Epithelial cell of esophagus (primary cell): ENCODE data around the gene FUT1.

Experiments
- DNase-seq: peaks from one replicate; pipeline ENCODE4 v3.0.0; 2010; ENCODE audit warnings: low read depth
- H3K4me3 ChIP-seq: 2 replicates; pipeline ENCODE4 v1.5.1; 2011; ENCODE audit warnings: mild to moderate bottlenecking, low read length, control low read depth
- CTCF ChIP-seq: IDR thresholded peaks from 2 replicates; pipeline ENCODE4 v1.5.1; 2011; ENCODE audit warnings: low read depth, mild to moderate bottlenecking, low read length, control low read depth, inconsistent platforms; ENCODE audit not compliant: insufficient read depth; ENCODE audit errors: missing control alignments

FUT1 gene

GRCh38 chr19:48746110-48746509 is 6.3 kb downstream of the FUT1 start:
- no peak for DNase-seq
- no peak overlapping the region for H3K4me3 ChIP-seq
- TF ChIP-seq CTCF = no peak

GRCh38 chr19:48745208-48745995 is 7.0 kb downstream of the FUT1 start:
- no peak overlapping the region for H3K4me3 ChIP-seq
- DNase-seq = peak; percentile 74
- TF ChIP-seq CTCF = no peak

- no peak overlapping the region for H3K4me3 ChIP-seq
- no peak for DNase-seq
- TF ChIP-seq CTCF = no peak
Measured at GRCh38 chr19:48742096-48742495, 10.3 kb downstream of the FUT1 start.

- no peak for TF ChIP-seq CTCF
- H3K4me3 ChIP-seq = no peak overlapping the region
Measured at GRCh38 chr19:48741129-48741999, 11.1 kb downstream of the FUT1 start.

GRCh38 chr19:48740164-48740972 is 12.1 kb downstream of the FUT1 start, which contains the start of gene RASIP1:
Gene RASIP1 (minus strand): TSS chr19:48740610. CDS start chr19:48740282, 328 bp downstream.
- TF ChIP-seq CTCF = no peak
- peak within 1 kb of the TSS; percentile 32 for H3K4me3 ChIP-seq
- no peak for DNase-seq

More at GRCh38 chr19:48741129-48741999, 11.1 kb downstream of the FUT1 start:
- DNase-seq = peak; percentile 43

GRCh38 chr19:48739404-48740163 is 12.9 kb downstream of the FUT1 start:
- H3K4me3 ChIP-seq = peak overlapping the region; percentile 32
- TF ChIP-seq CTCF = no peak
- DNase-seq = no peak
